ENCODE data around the gene SPEM3. TPM values are rescaled to one million over a fixed set of nuclear protein-coding genes. Genes with fewer than 3 reads are reported as not detected.

Gene SPEM3
- total RNA-seq, 4 donors from 2014 or later = not detected

DNA sequence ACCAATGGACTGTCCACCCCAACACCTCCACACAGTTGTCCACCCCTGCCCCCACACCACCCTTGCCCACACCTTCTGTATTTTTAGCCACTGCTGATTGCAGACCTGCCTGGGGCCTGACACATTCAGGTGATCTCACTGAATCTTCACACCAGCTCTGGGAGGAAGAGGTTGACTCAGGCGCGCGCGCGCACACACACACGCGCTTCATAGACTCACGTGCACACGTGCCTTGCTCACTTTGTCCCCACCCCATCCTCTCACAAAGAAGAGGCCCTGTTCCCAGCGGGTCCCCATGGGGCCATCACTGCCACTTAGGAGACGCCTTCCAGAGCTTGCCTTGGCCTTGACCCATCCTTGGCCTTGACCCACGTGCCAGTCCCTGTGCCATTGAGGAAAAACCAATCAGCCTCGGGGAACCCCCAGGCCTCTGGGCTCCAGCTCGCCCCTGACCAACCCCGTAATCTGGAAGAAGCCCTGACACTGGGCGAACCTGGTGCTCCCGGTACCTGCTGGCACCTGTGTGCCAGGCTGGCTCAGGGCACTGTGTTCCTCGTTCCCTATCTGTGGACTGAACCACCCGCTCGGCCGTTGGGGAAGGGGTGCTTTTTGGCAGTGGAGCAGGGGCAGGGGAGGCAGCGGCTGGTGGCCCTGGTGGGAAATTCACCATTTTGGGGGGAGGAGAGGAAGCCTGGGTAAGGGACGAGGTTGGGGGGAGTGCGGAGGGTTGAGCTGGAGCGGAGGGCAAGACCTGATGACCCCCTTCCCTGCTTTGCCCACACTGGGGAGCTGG, 17.8 kb upstream of the SPEM3 start:
- no peak for ATAC-seq
- Histone ChIP-seq H3K4me3 (no peak overlapping the region), H3K36me3 (no peaks in the 10 kb centered on the region), H3K4me1 (peaks cover 0 to 3% of the 10 kb centered on the region in 2 donors), H3K9me3 (no peaks in the 10 kb centered on the region), H3K27ac (no peak overlapping the region), H3K27me3 (no peaks in the 10 kb centered on the region)
- TF ChIP-seq CTCF (IDR thresholded peaks at IDR 0.05 in 4 of 5, conservative IDR thresholded peaks at IDR 0.05 in 1 of 5) = no peak
- no peak for TF ChIP-seq POLR2A (IDR thresholded peaks at IDR 0.05)
- in situ Hi-C loops (cut with MboI; ENCODE audit: low sequenced_read_pairs in 4 of 4) = no loop called here
- intact Hi-C loops (cut with DNase I; ENCODE audit: low total_unique reads) = no loop called here
- DNase-seq = no peak

DNA sequence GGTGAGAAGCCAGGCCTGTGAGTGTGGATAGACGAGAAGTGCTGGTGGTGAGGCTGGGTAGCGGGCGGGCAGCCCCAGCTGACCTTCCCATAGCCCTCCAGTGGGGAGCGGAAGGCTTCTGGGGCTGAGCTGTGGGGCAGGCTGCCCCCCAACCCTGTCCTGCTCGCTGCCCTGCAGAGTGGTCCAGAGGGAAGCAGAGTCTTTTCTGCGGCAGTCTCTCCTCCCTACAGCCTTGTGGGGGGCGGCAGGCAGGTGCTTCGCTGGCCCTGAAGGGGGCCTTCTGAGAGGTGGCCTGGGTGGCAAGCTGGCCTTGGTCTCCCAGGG, 17.3 kb upstream of the SPEM3 start:
- no peaks in the 10 kb centered on the region for H3K9me3 ChIP-seq
- DNase-seq (no peak), ATAC-seq (no peak)
- in situ Hi-C loops (cut with MboI; ENCODE audit: low sequenced_read_pairs in 4 of 4) (no loop called here), intact Hi-C loops (cut with DNase I; ENCODE audit: low total_unique reads) (no loop called here)
- H3K4me3 ChIP-seq = no peak overlapping the region
- TF ChIP-seq POLR2A (IDR thresholded peaks at IDR 0.05) (no peak), CTCF (IDR thresholded peaks at IDR 0.05 in 4 of 5, conservative IDR thresholded peaks at IDR 0.05 in 1 of 5) (no peak)
- no peaks in the 10 kb centered on the region for H3K4me1 ChIP-seq
- H3K27me3 ChIP-seq = no peaks in the 10 kb centered on the region
- H3K36me3 ChIP-seq = no peaks in the 10 kb centered on the region
- no peak overlapping the region for H3K27ac ChIP-seq

DNA sequence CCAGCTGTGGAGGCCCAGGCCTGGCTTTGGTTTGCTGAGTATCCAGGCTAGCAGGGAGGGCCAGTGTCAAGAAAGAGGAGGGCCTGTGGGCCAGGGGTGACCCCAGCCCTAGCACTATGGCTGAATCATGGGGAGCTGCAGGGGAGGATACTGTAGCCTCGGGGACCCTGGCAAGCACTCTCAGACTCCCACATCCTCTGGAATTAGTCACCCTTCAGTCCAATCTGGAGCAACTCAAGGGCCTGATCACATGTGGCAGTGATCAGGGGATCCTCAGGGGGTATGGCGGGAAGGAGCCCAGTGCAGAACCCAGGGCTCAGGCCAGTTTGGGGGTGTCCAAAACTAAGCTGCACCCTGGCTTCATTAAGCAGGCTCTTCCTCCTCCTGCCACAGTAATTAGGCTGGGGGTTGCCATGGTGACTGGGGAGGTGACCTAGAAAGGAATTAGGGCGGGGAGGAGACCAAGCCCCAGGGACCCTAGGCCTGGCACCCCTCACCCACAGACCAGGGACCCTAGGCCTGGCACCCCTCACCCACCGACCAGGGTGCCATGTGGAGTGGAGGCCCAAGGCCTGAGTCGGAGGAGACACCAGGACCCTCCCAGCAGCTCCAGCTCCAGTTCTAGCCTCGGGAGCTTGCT, 15.2 kb upstream of the SPEM3 start:
- Histone ChIP-seq H3K4me3 (no peak overlapping the region), H3K4me1 (no peaks in the 10 kb centered on the region), H3K27ac (no peak overlapping the region), H3K9me3 (no peaks in the 10 kb centered on the region), H3K27me3 (no peaks in the 10 kb centered on the region), H3K36me3 (no peaks in the 10 kb centered on the region)
- TF ChIP-seq CTCF (IDR thresholded peaks at IDR 0.05 in 4 of 5, conservative IDR thresholded peaks at IDR 0.05 in 1 of 5) (no peak), POLR2A (IDR thresholded peaks at IDR 0.05) (no peak)
- in situ Hi-C loops (cut with MboI; ENCODE audit: low sequenced_read_pairs in 4 of 4) (no loop called here), intact Hi-C loops (cut with DNase I; ENCODE audit: low total_unique reads) (no loop called here)
- ATAC-seq (no peak), DNase-seq (no peak)

GRCh38 chr17:7414837-7415236, 13.8 kb upstream of the SPEM3 start:
- H3K27ac ChIP-seq = no peak overlapping the region
- no peak for TF ChIP-seq POLR2A (IDR thresholded peaks at IDR 0.05)
- no peak for TF ChIP-seq CTCF (IDR thresholded peaks at IDR 0.05 in 4 of 5, conservative IDR thresholded peaks at IDR 0.05 in 1 of 5)
- H3K9me3 ChIP-seq = no peaks in the 10 kb centered on the region
- no peaks in the 10 kb centered on the region for H3K4me1 ChIP-seq
- ATAC-seq = no peak
- in situ Hi-C loops (cut with MboI; ENCODE audit: low sequenced_read_pairs in 4 of 4) = no loop called here
- intact Hi-C loops (cut with DNase I; ENCODE audit: low total_unique reads) = no loop called here
- H3K27me3 ChIP-seq = no peaks in the 10 kb centered on the region
- no peak for DNase-seq
- H3K36me3 ChIP-seq = no peaks in the 10 kb centered on the region
- H3K4me3 ChIP-seq = no peak overlapping the region

Data from gastrocnemius medialis (tissue), 4 donors.